Stimulated activated CD8-positive, alpha-beta memory T cell treated with anti-CD3 and anti-CD28 coated beads, Interleukin-4, amount 100 ng/mL, for 48 hours (primary cell): ENCODE results near the gene AMELY.
"Not testable (repeated sequence)": the region's sequence is repeated elsewhere in the genome, so short reads cannot be mapped to it uniquely, and the experiment has no call there.

Source experiments
- DNase-seq: peaks from one replicate; pipeline ENCODE4 v3.0.0-alpha.2; 2020

Gene AMELY, protein sequence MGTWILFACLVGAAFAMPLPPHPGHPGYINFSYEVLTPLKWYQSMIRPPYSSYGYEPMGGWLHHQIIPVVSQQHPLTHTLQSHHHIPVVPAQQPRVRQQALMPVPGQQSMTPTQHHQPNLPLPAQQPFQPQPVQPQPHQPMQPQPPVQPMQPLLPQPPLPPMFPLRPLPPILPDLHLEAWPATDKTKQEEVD

DNA sequence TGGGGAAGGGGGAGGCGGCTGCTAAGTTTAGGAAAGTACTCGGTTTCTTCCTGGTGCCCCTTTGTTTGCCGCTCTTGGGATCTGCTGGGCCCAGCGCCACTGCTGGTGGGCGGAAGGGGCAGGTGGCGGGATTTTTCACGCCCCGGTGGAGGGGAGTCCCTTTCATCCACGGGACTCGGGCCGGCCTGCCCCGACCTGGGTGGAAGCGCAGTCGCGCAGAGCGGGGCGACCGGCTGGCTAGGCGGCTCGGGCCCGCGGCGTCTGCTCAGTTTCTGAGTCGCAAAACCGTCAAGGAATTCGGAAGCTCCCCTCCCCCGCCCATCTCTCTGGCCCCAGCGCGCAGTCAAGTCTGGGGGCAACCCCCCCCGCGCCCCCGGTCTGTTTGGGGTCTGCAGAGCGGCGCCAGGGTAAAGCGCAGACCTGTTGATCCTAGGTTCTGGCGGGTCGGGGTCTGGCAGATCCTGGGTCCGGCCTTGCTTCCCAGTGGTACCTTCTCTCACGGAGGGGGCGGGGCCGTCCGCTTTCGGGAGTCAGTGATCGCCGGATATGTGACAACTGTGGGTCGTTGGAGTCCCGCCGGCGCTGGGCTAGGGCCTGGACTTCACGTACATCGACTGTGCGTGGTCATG is at the start of gene AMELY:
AMELY (minus strand) TSS at position 500 of the 629 bp plus-strand sequence. CDS start 39,144 bp downstream, outside the sequence.
- no peak for DNase-seq

DNA sequence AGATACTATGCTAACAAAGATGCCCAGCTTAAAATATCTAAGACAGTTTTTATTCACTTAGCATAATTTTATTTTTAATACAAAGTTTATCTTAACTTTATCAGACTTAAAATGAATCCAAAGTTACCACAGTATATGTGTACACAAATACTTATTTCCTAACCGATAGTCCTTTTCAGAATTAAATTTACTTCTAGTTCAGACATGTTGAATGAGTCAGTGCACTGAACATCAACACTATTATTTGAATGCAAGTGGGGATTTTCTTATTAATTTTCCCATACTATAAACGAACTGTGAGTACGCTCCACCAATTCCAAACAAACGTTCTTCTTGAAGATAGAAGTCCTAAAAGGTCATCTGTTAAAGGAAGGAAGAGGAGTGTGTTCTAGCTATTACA is 38.4 kb upstream of the AMELY start:
- DNase-seq = no peak

DNA sequence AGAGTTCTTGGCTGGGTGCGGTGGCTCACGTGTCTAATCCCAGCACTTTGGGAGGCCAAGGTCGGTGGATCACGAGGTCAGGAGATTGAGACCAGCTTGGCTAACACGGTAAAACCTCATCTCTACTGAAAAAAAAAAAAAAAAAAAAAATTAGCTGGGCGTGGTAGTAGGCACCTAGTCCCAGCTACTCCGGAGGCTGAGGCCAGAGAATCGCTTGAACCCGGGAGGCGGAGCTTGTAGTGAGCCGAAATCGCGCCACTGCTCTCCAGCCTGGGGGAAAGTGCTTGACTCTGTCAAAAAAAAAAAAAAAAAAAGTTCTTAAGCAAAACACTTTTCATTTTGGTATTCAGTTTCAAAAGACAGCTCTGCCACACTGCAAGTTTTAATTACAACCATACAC is 36.8 kb upstream of the AMELY start:
- DNase-seq = no peak

DNA sequence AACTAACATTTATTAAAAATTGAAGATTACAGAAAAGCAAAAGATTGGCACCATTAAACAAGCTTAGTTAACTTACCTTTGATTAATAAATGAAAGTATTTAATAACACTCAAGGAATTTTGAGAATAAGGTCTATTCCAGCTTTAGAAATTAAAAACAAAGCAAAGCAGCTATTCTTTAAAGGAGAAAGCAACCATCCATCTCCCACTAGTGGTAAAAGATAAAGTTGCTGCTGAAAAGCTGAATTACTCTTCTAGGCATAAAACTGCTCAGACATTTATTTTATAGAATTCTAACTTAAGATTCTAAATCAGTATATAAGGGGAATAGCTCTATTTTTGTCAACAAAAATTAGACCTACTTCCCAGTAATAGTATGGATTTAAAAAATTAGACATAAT is 36.1 kb upstream of the AMELY start:
- DNase-seq = no peak

DNA sequence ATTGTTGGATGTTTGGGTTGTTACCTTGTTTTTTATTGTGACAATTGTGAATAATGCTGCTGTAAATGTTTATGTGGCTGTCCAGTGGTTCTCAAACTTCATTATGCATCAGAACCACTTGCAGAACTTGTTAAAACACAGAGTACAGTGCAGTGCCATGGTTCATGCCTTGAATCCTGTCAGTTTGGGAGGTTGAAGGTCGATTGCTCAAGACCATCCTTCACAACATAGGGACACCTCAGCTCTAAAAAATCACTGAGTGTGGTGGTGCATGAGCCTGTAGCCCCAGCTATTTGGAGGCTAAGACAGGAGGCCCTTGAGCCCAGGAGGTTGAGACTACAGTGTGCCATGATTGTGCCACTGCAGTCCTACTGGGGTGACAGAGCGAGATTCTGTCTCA is 23.9 kb upstream of the AMELY start:
- DNase-seq = no peak

DNA sequence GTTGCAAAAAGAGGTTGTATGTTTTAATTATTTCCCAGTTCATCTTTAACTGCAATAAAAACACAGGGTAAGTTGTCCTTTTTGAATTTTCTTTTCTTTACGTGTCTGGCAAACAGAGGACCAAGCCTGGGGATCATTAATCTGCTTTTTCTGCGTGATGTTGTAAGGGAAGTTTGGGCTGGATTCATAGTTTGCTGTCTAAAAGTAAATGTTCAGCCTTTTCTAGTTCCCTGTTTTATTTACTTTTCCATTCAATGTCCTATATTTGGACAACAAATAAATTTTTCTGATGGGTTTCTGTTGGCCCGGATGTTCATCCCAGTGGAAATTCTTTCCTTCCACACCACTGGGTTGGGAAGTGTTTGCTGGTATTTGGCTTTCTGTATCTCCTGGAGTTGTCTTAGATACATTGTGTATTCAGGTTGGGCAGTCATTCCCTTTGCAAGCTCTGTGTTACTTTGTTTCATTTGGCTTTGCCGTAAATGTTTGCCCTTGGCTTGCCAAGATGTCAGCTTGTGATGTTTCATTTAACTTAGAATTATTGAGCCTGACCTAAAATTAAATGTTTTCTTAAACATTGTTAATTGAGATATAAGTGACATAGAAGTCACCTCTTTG is 20.3 kb upstream of the AMELY start:
- no peak for DNase-seq

DNA sequence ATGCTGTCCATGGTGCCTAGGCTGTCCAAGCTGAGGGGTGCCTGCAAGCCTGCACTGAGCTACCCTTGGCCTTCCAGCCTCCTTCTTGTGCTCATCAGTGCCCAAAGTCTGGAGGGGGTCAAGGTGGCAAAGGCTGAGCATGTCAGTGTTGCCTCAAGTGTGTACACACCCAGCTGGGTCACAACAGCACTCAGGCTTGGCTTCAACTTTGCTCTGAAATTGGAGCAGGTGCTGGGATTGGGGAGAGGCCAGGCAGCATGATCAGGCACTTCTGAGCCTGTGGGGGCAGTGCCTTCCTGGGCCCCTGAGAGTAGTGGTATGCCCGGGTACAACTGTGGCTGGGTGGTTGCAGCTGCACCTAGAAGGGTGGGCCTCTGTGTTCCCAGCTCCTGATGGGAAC is 17.7 kb upstream of the AMELY start:
- DNase-seq = no peak

DNA sequence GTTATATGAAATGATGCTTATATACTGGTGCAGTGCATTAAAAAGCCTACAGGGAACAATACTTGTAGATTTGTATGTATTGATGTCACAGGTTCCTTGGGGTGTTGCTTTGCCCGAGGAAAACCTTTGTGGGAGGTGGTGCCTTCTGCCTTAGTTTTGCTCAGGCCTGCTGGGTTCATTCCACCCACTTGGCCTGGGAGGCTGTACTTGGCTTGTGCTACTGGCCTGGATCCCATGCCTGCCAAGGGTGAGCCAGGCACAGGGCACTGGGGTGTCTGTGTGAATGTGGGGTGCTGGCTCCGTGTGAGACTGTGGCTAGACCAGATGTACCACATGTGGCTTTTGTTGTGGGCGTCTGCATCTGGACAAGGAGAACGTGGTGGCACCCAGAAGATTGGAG is 16.7 kb upstream of the AMELY start:
- DNase-seq = no peak

DNA sequence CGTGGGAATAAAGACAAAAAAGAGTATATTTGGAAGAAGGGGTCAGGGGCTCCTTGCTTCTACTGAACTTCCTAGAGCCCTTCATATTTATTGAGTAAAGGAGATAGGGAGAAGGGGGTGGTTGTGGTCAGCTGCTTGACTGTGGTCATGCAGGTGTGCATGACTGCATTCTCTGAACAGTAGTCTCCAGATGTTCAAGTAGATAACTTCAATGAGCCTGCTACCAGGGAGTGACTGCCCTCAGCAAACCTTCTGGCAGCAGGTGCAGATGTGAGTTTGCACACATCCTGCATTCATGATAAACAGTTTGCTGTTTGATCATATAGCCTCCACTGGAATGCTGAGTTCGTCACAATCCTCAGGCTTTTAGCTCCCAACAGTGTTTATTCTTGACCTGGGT is 9.5 kb upstream of the AMELY start:
- DNase-seq = no peak

DNA sequence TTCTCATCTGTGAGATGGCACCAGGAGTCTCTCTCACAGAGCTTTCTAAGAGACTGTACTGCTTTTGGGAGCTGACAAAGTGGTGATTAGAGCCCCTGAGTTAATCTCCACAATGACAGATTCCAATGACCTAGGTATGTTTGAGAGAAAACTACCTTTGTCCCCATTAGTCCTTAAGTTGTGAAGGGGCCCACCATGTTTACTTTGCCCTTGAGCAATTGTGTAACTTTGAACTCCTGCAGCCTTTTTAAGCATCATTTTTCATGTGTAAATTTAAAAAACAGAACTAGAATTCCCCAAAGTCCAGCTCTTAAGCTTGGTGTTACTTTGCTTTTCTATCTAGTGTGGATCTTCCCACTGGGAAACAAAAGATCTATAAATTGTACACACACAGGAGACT is 1.8 kb upstream of the AMELY start:
- no peak for DNase-seq

DNA sequence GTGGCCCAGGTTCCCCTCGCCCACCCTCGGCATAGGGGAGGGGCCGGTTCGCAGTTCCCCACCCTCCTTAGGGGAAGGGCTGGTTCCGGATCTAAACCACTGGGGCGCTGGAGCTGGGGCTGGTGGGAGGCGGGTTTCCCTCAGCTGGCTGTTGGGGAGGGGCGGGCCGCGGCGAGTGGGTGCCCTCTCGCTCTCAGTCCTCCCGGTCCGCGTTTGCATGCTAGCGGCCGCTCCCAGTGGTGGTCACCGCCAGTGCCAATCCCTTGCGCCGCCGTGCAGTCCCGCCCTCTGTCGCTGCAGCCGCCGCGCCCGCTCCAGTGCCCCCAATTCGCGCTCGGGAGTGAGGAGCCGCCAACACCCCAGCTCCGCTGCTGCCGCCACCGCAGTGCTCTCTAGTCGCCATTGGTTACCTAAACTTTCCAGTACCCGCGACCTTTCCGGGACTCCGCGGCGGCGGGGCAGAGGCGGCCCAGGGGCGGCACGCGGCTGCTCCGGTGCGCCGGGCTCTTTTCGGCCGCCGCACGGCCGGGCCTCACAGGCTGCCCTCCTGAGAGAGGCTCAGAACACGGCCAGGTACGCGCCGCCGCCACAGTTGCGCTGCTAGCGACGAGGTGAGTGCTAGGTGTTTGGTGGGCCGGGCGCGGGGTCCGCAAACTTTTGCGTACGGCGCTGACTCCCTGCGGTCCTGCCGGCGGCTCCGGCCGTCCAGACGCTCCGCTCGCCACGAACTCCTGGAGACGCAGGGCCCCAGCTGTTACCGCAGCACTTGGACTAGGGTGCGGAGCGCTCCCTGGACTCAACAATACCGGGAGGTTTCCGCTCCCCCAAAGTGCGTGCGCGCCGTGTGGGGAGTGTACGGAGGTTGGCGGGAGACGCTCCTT is 940 bp downstream of the AMELY start, which contains the start of gene TBL1Y:
TBL1Y (plus strand) TSS at position 326 of the 881 bp plus-strand sequence. CDS start 114,388 bp downstream, outside the sequence.
- DNase-seq = peak; percentile 23

DNA sequence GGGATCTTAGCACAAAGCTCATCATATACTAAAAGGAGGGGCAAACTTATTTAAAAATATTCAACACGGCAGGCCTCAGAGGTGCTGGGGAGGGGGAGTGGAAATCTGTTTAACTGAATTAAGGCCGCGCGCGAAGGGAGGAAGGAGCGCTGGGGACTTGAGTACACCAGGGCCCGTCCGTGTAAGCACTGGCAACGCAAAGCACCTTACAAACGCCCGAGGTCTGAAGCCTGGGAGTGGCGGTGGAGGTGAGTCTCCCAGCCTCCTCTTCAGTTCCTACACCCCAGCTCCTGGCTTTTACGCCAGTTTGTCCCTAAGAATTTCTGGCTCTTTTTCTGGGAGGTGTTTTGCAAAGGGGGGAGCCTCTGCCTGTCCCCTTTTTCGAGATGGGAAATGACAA is 1.7 kb downstream of the AMELY start:
- no peak for DNase-seq

DNA sequence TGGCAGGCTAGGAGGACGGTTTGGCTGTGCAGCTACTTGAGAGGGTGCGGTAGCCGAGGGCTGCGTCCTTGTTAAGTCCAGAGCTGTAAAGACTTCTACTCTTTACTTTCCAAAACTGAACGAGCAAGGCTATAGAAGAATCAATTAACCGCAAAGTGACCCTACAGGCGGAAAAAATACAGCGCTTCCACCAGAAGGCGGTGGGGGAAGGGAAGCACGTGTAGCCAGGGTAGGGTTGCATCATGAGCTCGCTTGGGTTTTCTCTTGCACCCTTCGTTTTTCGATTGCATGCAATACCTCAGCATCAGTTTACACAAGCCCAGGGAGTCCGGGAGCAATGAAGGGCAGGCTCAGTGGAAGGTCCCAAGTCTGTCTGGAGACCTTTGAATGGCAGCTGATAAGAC is 2.4 kb downstream of the AMELY start:
- DNase-seq = no peak

DNA sequence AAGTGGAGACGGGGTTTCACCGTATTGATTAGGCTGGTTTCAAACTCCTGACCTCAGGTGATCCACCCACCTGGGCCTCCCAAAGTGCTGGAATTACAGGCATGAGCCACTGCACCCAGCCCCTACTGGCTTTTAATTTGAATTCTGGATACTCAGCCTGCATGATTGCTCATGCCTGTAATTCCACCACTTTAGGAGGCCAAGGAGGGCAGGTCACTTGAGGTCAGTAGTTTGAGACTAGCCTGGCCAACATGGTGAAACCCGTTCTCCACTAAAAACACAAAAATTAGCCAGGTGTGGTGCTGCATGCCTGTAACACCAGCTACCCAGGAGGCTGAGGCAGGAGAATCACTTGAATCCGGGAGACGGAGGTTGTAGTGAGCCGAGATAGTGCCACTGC is 3.5 kb downstream of the AMELY start:
- not testable (repeated sequence) for DNase-seq

DNA sequence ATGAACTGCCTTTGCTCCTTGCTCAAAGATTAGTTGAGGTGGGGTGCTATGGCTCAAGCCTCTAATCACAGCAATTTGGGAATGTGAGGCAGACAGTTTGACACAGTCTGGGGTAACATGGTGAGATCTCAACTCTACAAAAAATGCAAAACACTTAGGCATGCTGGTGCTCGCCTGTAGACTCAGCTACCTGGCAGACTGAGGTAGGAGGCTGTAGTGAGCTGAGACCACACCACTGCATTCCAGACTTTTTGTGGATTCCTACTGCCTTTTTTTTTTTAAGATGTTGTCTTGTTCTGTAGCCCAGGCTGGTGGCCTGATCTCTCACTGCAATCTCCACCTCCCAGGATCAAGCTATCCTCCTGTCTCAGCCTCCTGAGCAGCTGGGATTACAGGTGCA is 4.0 kb downstream of the AMELY start:
- no peak for DNase-seq

DNA sequence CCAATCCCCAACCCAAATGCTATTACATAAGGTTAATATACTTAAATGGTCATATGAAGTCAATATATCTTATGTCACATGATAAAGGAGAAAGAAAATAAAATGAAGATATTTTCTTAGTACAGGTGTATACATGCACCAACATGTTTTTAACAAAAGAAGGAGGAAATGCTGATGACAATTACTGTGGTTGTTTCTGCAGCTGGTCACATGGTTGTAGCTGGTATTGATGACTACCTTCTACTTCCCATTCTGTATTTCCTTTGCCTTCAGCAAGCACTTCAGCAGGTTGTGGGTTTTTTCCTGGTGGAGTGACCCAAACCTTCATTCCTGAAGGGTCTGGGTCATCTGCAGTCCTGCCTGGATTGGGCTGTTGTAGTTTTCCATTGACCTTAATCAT is 9.4 kb downstream of the AMELY start:
- not testable (repeated sequence) for DNase-seq

DNA sequence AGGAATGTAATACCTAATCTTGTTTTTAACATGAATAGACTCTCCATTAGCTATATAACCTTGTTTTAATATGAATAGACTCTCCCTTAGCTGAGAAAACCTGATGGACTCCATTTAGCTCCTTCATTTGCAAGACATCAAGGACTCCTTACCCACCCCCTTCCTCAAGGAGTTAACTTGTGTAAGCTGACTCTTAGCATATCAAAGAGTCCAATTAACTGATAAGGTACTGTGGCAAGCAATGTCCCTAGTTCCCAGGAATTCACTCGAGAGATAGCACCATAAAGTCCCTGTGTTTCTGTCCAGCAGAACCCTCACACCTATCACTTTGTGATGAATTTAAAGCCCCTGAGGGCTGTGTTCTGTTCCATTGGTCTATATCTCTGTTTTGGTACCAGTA is 16.3 kb downstream of the AMELY start:
- DNase-seq = no peak

DNA sequence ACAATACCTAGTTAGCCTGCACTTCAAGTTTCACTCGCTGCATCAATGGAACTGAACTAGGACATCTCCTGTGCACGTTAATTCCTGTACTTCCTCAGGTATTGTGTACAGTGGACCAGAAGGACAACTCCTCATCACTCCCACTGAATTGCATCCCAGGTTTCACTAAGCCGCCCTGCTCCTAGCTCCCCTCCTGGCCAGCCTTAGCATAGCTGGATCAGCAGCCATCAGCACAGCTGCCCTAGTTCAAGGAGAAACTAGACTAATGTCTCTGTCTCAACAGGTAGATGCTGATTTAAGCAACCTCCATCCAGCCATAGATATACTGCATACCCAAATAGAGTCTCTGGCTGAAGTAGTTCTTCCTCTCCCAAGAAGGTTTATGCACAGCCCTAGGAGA is 17.1 kb downstream of the AMELY start:
- no peak for DNase-seq

DNA sequence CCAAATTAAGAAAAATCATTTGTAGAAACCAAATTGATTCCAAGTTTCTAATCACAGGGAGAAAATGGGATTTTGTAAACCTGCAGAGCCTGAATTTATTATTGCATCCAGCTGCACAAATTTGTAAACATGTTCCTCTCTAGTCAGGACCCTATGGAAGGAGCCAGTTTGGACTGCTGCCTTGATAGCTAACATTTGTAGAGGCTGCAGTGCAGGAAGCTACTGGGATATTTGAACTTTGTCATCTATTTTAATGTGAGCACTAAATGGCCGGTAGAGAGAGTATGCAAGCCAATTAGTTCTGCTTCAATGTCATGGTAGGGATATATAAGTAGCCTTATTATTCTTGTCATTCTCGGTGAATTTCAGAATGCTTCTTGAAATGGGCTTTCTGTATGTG is 62.2 kb downstream of the AMELY start:
- DNase-seq = no peak

DNA sequence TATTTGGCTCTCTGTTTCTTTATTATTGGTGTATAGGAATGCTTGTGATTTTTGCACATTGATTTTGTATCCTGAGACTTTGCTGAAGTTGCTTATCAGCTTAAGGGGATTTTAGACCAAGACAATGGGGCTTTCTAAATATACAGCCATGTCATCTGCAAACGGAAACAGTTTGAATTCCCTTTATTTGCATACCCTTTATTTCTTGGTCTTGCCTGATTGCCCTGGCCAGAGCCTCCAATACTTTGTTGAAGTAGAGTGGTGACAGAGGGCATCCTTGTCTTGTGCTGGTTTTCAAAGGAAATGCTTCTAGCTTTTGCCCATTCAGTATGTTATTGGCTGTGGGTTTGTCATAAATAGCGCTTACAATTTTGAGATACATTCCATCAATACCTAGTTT is 68.9 kb downstream of the AMELY start:
- not testable (repeated sequence) for DNase-seq
